IMR-90 (cell line): ENCODE results near the gene ZNF236. TPM values are rescaled to one million over a fixed set of nuclear protein-coding genes. Genes with fewer than 3 reads are reported as not detected.

ENCODE experiments used
- ATAC-seq: fragments of 200-7000 bp; cut with Tn5 transposase; 2 replicates; pipeline ENCODE4 v1.9.1; 2020; ENCODE audit warnings: low read depth, mild to moderate bottlenecking, moderate library complexity
- BruUV-seq: library from RNA; stranded (reverse); fragments of 400-500 nt; replicated peaks from 2 replicates; lab custom pipeline; 2021; lab: Mats Ljungman, UMichigan
- CTCF ChIA-PET: fragments of 300-600 bp; formaldehyde crosslinking; extraction: SDS; loops from one replicate; lab custom pipeline; 2021; ENCODE audit warnings: antibody characterized with exemption; lab: Yijun Ruan, JAX
- POLR2A ChIA-PET: fragments of 300-600 bp; sonication (Branson Sonifier 250); formaldehyde crosslinking; loops from one replicate; lab custom pipeline; 2022; ENCODE audit warnings: antibody characterized with exemption; ENCODE audit not compliant: unreplicated experiment; lab: Charles Lee
- DNase-seq: peaks from one replicate; pipeline ENCODE4 v3.0.0; 2013
- H2AFZ ChIP-seq: replicated peaks from 2 replicates; pipeline ENCODE3; 2013; ENCODE audit warnings: low read length, mild to moderate bottlenecking; ENCODE audit not compliant: poor library complexity
- H2AK5ac ChIP-seq: 2 replicates; pipeline ENCODE4 v1.6.1; 2013; ENCODE audit warnings: low read depth, low read length, inconsistent platforms
- H2AK9ac ChIP-seq: replicated peaks from 2 replicates; pipeline ENCODE3; 2013; ENCODE audit warnings: mild to moderate bottlenecking, low read depth, low read length, moderate library complexity; ENCODE audit not compliant: poor library complexity
- H2BK120ac ChIP-seq: 2 replicates; pipeline ENCODE4 v1.6.1; 2013; ENCODE audit warnings: low read depth, low read length, inconsistent platforms
- H2BK15ac ChIP-seq: 3 replicates; pipeline ENCODE4 v1.6.1; 2013; ENCODE audit warnings: low read depth, low read length, inconsistent platforms
- H2BK20ac ChIP-seq: 2 replicates; pipeline ENCODE4 v1.6.1; 2013; ENCODE audit warnings: low read depth, mild to moderate bottlenecking, inconsistent platforms, low read length, moderate library complexity
- H2BK5ac ChIP-seq: 2 replicates; pipeline ENCODE4 v1.6.1; 2013; ENCODE audit warnings: mild to moderate bottlenecking, low read depth, low read length, inconsistent platforms; ENCODE audit not compliant: poor library complexity, severe bottlenecking
- H3K14ac ChIP-seq: replicated peaks from 2 replicates; pipeline ENCODE4 v1.6.1; 2013; ENCODE audit warnings: low read depth, low read length, inconsistent platforms
- H3K18ac ChIP-seq: 2 replicates; pipeline ENCODE4 v1.6.1; 2013; ENCODE audit warnings: low read depth, low read length, control low read depth
- H3K23ac ChIP-seq: 2 replicates; pipeline ENCODE4 v1.6.1; 2013; ENCODE audit warnings: low read depth, low read length, inconsistent platforms
- H3K27ac ChIP-seq: 2 replicates; pipeline ENCODE4 v1.5.1; 2013; ENCODE audit warnings: mild to moderate bottlenecking, control low read depth, low read length; ENCODE audit not compliant: insufficient read depth
- H3K27me3 ChIP-seq: 2 replicates; pipeline ENCODE4 v1.6.1; 2013; ENCODE audit warnings: low read length; ENCODE audit not compliant: control insufficient read depth, insufficient read depth
- H3K36me3 ChIP-seq: 2 replicates; pipeline ENCODE4 v1.6.1; 2013; ENCODE audit warnings: low read length, mixed read lengths; ENCODE audit not compliant: control insufficient read depth, insufficient read depth
- H3K4ac ChIP-seq: 2 replicates; pipeline ENCODE4 v1.6.1; 2013; ENCODE audit warnings: low read depth, low read length, inconsistent platforms
- H3K4me1 ChIP-seq: 2 replicates; pipeline ENCODE4 v1.6.1; 2013; ENCODE audit warnings: low read length, mixed read lengths; ENCODE audit not compliant: control insufficient read depth, insufficient read depth
- H3K4me2 ChIP-seq: 2 replicates; pipeline ENCODE4 v1.6.1; 2013; ENCODE audit warnings: low read depth, mild to moderate bottlenecking, control low read depth, low read length, moderate library complexity
- H3K4me3 ChIP-seq: 2 replicates; pipeline ENCODE4 v1.5.1; 2013; ENCODE audit warnings: low read depth, mild to moderate bottlenecking, control low read depth, low read length, moderate library complexity; ENCODE audit not compliant: insufficient read depth
- H3K56ac ChIP-seq: 2 replicates; pipeline ENCODE4 v1.6.1; 2013; ENCODE audit warnings: low read length, inconsistent platforms; ENCODE audit not compliant: insufficient read depth; ENCODE audit errors: extremely low read depth
- H3K79me1 ChIP-seq, 2 experiments: 2 replicates each; pipeline ENCODE4 v1.6.1; 2013; ENCODE audit warnings: low read length in 2 of 2, inconsistent platforms in 1 of 2, low read depth in 1 of 2
- H3K9ac ChIP-seq: 2 replicates; pipeline ENCODE4 v1.6.1; 2013; ENCODE audit warnings: low read depth, low read length, control low read depth
- H3K9me1 ChIP-seq: 2 replicates; pipeline ENCODE4 v1.6.1; 2013; ENCODE audit warnings: low read length, inconsistent platforms; ENCODE audit not compliant: insufficient read depth
- H3K9me3 ChIP-seq: 2 replicates; pipeline ENCODE4 v1.6.1; 2013; ENCODE audit warnings: low read length; ENCODE audit not compliant: control insufficient read depth, insufficient read depth
- H4K20me1 ChIP-seq: 2 replicates; pipeline ENCODE4 v1.6.1; 2013; ENCODE audit warnings: low read length, inconsistent platforms; ENCODE audit not compliant: insufficient read depth
- H4K5ac ChIP-seq: 2 replicates; pipeline ENCODE4 v1.6.1; 2013; ENCODE audit warnings: mild to moderate bottlenecking, low read depth, low read length, control low read depth
- H4K8ac ChIP-seq, 2 experiments: 2 replicates each; pipeline ENCODE4 v1.6.1; 2013; ENCODE audit warnings: low read depth in 2 of 2, low read length in 2 of 2, control low read depth in 1 of 2, inconsistent platforms in 1 of 2
- H4K91ac ChIP-seq: 2 replicates; pipeline ENCODE4 v1.6.1; 2013; ENCODE audit warnings: low read depth, low read length, inconsistent platforms; ENCODE audit not compliant: insufficient read depth
- BHLHE40 ChIP-seq: fragments of 150-350 bp; IDR thresholded peaks from 2 replicates; pipeline ENCODE4 v1.6.1; 2016; ENCODE audit warnings: mild to moderate bottlenecking, low read depth, low read length
- CEBPB ChIP-seq: IDR thresholded peaks from 2 replicates; pipeline ENCODE4 v1.6.1; 2012; ENCODE audit warnings: low read depth, low read length, improper control_type of control experiment
- CHD1 ChIP-seq: IDR thresholded peaks from 2 replicates; pipeline ENCODE4 v1.6.1; 2012; ENCODE audit warnings: low read depth, low read length, improper control_type of control experiment
- FOS ChIP-seq: fragments of 150-350 bp; IDR thresholded peaks from 2 replicates; pipeline ENCODE4 v1.6.1; 2016; ENCODE audit warnings: low read depth, low read length
- MAFK ChIP-seq: IDR thresholded peaks from 2 replicates; pipeline ENCODE4 v1.6.1; 2012; ENCODE audit warnings: low read depth, low read length, improper control_type of control experiment
- MAZ ChIP-seq: IDR thresholded peaks from 2 replicates; pipeline ENCODE4 v1.6.1; 2012; ENCODE audit warnings: low read depth, mild to moderate bottlenecking, low read length, improper control_type of control experiment, moderate library complexity, borderline replicate concordance
- MXI1 ChIP-seq: IDR thresholded peaks from 2 replicates; pipeline ENCODE4 v1.6.1; 2012; ENCODE audit warnings: low read depth, mild to moderate bottlenecking, low read length, moderate library complexity, borderline replicate concordance
- NFE2L2 ChIP-seq: fragments of 150-350 bp; IDR thresholded peaks from 2 replicates; pipeline ENCODE4 v1.6.1; 2016; ENCODE audit warnings: low read depth, mild to moderate bottlenecking, low read length
- POLR2A ChIP-seq: IDR thresholded peaks from 2 replicates; pipeline ENCODE4 v1.6.1; 2012; ENCODE audit warnings: mild to moderate bottlenecking, low read depth, low read length
- RAD21 ChIP-seq: IDR thresholded peaks from 2 replicates; pipeline ENCODE4 v1.6.1; 2012; ENCODE audit warnings: low read length, improper control_type of control experiment
- RCOR1 ChIP-seq: IDR thresholded peaks from 2 replicates; pipeline ENCODE4 v1.6.1; 2012; ENCODE audit warnings: mild to moderate bottlenecking, low read length, improper control_type of control experiment; ENCODE audit not compliant: insufficient replicate concordance
- RFX5 ChIP-seq: IDR thresholded peaks from 2 replicates; pipeline ENCODE4 v1.8.0; 2012; ENCODE audit warnings: low read depth, mild to moderate bottlenecking, low read length, moderate library complexity
- SMC3 ChIP-seq: fragments of 150-350 bp; IDR thresholded peaks from 2 replicates; pipeline ENCODE4 v1.6.1; 2016; ENCODE audit warnings: low read depth, mild to moderate bottlenecking, antibody characterized with exemption, low read length, moderate library complexity
- USF2 ChIP-seq: fragments of 150-350 bp; IDR thresholded peaks from 2 replicates; pipeline ENCODE4 v1.6.1; 2017; ENCODE audit warnings: mild to moderate bottlenecking, antibody characterized with exemption, low read length, low read depth
- WGBS, 2 experiments: methylation state at CpG; one replicate each; pipeline versions ENCODE4 v1.1.5 to v1.1.7; 2013; ENCODE audit warnings: missing lambda C conversion rate in 2 of 2; ENCODE audit not compliant: insufficient read length in 1 of 2; ENCODE audit errors: extremely low coverage in 2 of 2; 5-methylcytosine and 5-hydroxymethylcytosine counted together
- dilution Hi-C: fragments of 300-500 bp; cut with HindIII; formaldehyde crosslinking; loops from one replicate; pipeline ENCODE4 v1.14.3; 2018; ENCODE audit warnings: low sequenced_read_pairs; ENCODE audit not compliant: unreplicated experiment
- in situ Hi-C: fragments of 300-500 bp; cut with MboI; formaldehyde crosslinking; loops from 3 replicates; pipeline ENCODE4 v1.14.3; 2019; ENCODE audit warnings: low sequenced_read_pairs, inconsistent platforms, mixed read lengths
- intact Hi-C: fragments of 100-400 bp; cut with micrococcal nuclease; formaldehyde crosslinking; loops from 2 replicates; pipeline ENCODE4 v1.10.0; 2022
- polyA plus RNA-seq, 3 experiments: library from polyadenylated mRNA; depleted of rRNA; stranded (reverse); fragments of >200 nt; gene quantifications; 2 replicates each; pipeline ENCODE4 v1.2.3, GENCODE V29; 2012; ENCODE audit warnings: low replicate concordance in 1 of 3
- total RNA-seq: library from RNA; depleted of rRNA; stranded (reverse); fragments of >200 nt; gene quantifications from 2 replicates; pipeline ENCODE4 v1.2.3, GENCODE V29; 2012
- TF ChIP-seq, protein P1 (sequence below): conservative IDR thresholded peaks from 2 replicates; pipeline ENCODE4 v1.5.1; 2012; ENCODE audit warnings: mild to moderate bottlenecking, low read depth, low read length, improper control_type of control experiment
- TF ChIP-seq, protein P2 (sequence below): fragments of 150-350 bp; IDR thresholded peaks from 2 replicates; pipeline ENCODE4 v1.6.1; 2016; ENCODE audit warnings: low read depth, mild to moderate bottlenecking, low read length, moderate library complexity, borderline replicate concordance

ZNF236 gene
- total and polyA plus RNA-seq, 2 of the 4 experiments (the other 2 are of a cell fraction): 3.6 to 9.7 TPM

GRCh38 chr18:76823161-76823538, 793 bp downstream of the ZNF236 start:
- H3K9me1 ChIP-seq: peaks cover 13% of the 10 kb centered on the region; the same call in 1 of the 2 replicates
- H3K9me3 ChIP-seq: no peaks in the 10 kb centered on the region
- peak overlapping the region; percentile 92 for H3K9ac ChIP-seq
- H2BK120ac ChIP-seq: peak overlapping the region; percentile 64; the same call in 1 of the 2 replicates
- H3K56ac ChIP-seq: peak overlapping the region; percentile 4
- peak overlapping the region; percentile 74 for H3K14ac ChIP-seq
- H2BK15ac ChIP-seq: no peak overlapping the region
- H3K79me1 ChIP-seq: peaks cover 33 to 65% of the 10 kb centered on the region in 2 experiments
- peaks cover 3% of the 10 kb centered on the region; the same call in 1 of the 2 replicates for H3K36me3 ChIP-seq
- peak overlapping the region; percentile 62 for H3K27ac ChIP-seq
- H2BK5ac ChIP-seq: peak overlapping the region; percentile 67
- peak overlapping the region; percentile 99 for H3K23ac ChIP-seq
- peak overlapping the region; percentile 88 for H2AFZ ChIP-seq
- peak overlapping the region; percentile 15 for H2AK9ac ChIP-seq
- in situ Hi-C loops: loop anchor here (25.0 kb wide), 1 partner anchor 389 kb away; no protein-coding TSS in a partner anchor
- peaks cover 7% of the 10 kb centered on the region; the same call in 1 of the 2 replicates for H3K4me1 ChIP-seq
- H2AK5ac ChIP-seq: peak overlapping the region; percentile 97
- intact Hi-C loops: no loop called here
- H4K91ac ChIP-seq: peak overlapping the region; percentile 80
- no peaks in the 10 kb centered on the region for H4K20me1 ChIP-seq
- POLR2A ChIA-PET: no interaction called here
- dilution Hi-C loops: no loop called here
- H3K18ac ChIP-seq: peak overlapping the region; percentile 69
- H3K27me3 ChIP-seq: no peaks in the 10 kb centered on the region
- peak overlapping the region; percentile 93 for H3K4me3 ChIP-seq
- DNase-seq (no peak), ATAC-seq (no peak)
- peak overlapping the region; percentile 77 for H3K4ac ChIP-seq
- CTCF ChIA-PET: no interaction called here
- WGBS, 2 experiments: 2% methylated on average over 6 of the region's 26 CpGs; no CpG with 5 or more reads in 1 of the 2 experiments
- no TSS peak for BruUV-seq
- TF ChIP-seq CHD1 (no peak), RCOR1 (no peak), MAZ (no peak), BHLHE40 (no peak), POLR2A (no peak), MAFK (no peak), RAD21 (no peak), MXI1 (no peak), USF2 (no peak), SMC3 (no peak), FOS (no peak), NFE2L2 (no peak), RFX5 (no peak), CEBPB (no peak)
- TF ChIP-seq, protein P1, sequence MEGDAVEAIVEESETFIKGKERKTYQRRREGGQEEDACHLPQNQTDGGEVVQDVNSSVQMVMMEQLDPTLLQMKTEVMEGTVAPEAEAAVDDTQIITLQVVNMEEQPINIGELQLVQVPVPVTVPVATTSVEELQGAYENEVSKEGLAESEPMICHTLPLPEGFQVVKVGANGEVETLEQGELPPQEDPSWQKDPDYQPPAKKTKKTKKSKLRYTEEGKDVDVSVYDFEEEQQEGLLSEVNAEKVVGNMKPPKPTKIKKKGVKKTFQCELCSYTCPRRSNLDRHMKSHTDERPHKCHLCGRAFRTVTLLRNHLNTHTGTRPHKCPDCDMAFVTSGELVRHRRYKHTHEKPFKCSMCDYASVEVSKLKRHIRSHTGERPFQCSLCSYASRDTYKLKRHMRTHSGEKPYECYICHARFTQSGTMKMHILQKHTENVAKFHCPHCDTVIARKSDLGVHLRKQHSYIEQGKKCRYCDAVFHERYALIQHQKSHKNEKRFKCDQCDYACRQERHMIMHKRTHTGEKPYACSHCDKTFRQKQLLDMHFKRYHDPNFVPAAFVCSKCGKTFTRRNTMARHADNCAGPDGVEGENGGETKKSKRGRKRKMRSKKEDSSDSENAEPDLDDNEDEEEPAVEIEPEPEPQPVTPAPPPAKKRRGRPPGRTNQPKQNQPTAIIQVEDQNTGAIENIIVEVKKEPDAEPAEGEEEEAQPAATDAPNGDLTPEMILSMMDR: no peak
- TF ChIP-seq, protein P2, sequence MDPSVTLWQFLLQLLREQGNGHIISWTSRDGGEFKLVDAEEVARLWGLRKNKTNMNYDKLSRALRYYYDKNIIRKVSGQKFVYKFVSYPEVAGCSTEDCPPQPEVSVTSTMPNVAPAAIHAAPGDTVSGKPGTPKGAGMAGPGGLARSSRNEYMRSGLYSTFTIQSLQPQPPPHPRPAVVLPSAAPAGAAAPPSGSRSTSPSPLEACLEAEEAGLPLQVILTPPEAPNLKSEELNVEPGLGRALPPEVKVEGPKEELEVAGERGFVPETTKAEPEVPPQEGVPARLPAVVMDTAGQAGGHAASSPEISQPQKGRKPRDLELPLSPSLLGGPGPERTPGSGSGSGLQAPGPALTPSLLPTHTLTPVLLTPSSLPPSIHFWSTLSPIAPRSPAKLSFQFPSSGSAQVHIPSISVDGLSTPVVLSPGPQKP: no peak
- peak overlapping the region; percentile 98 for H3K4me2 ChIP-seq
- peak overlapping the region; percentile 96 to 100 for H4K8ac ChIP-seq
- no peak overlapping the region for H2BK20ac ChIP-seq
- peak overlapping the region; percentile 95 for H4K5ac ChIP-seq
